ENCODE results near the gene SLC38A11. TPM values are rescaled to one million over a fixed set of nuclear protein-coding genes. Genes with fewer than 3 reads are reported as not detected.

Gene SLC38A11
- total RNA-seq, 2 donors from 2014 or later: 0.85 to 2.0 TPM

- H3K27me3 ChIP-seq (replicated peaks; ENCODE audit: insufficient read depth): no peaks in the 10 kb centered on the region
- no peak for DNase-seq (ENCODE audit: low spot score)
- H3K9me3 ChIP-seq: no peaks in the 10 kb centered on the region
- TF ChIP-seq, protein P1, sequence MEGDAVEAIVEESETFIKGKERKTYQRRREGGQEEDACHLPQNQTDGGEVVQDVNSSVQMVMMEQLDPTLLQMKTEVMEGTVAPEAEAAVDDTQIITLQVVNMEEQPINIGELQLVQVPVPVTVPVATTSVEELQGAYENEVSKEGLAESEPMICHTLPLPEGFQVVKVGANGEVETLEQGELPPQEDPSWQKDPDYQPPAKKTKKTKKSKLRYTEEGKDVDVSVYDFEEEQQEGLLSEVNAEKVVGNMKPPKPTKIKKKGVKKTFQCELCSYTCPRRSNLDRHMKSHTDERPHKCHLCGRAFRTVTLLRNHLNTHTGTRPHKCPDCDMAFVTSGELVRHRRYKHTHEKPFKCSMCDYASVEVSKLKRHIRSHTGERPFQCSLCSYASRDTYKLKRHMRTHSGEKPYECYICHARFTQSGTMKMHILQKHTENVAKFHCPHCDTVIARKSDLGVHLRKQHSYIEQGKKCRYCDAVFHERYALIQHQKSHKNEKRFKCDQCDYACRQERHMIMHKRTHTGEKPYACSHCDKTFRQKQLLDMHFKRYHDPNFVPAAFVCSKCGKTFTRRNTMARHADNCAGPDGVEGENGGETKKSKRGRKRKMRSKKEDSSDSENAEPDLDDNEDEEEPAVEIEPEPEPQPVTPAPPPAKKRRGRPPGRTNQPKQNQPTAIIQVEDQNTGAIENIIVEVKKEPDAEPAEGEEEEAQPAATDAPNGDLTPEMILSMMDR (IDR thresholded peaks at IDR 0.05): no peak
- H3K4me1 ChIP-seq (ENCODE audit: control insufficient read depth in 1 of 2, low read depth in 2 of 2): no peaks in the 10 kb centered on the region
- no peak overlapping the region for H3K4me3 ChIP-seq
- no peak overlapping the region for H3K27ac ChIP-seq
- H3K36me3 ChIP-seq: no peaks in the 10 kb centered on the region
- ATAC-seq (ENCODE audit: insufficient number of reproducible peaks, low FRiP score, low read depth): no peak
Observed at GRCh38 chr2:164896634-164897355, 58.5 kb downstream of the SLC38A11 start.

DNA sequence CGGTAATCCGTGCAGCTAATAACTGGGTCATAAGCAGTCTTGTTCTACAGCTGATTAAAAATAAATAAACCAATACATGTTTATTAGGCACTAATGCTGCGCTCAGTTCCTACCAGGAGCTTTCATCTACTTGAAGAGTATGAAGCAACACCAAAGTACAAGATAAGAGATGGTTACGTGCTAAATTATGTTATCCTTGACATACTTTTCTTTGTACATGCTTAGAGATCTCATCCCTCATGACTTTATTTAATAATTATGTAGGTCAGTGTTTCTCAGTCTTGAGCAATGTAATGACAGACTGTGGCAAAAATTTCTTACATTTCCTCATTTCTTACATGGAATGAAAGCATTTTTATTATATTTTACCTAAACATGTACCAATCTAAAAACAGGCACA, 59.1 kb downstream of the SLC38A11 start:
- Histone ChIP-seq H3K27me3 (replicated peaks; ENCODE audit: insufficient read depth) (no peaks in the 10 kb centered on the region), H3K36me3 (no peaks in the 10 kb centered on the region), H3K27ac (no peak overlapping the region), H3K9me3 (no peaks in the 10 kb centered on the region), H3K4me1 (ENCODE audit: control insufficient read depth in 1 of 2, low read depth in 2 of 2) (no peaks in the 10 kb centered on the region), H3K4me3 (no peak overlapping the region)
- TF ChIP-seq, protein P1 (IDR thresholded peaks at IDR 0.05): no peak
- DNase-seq (ENCODE audit: low spot score): no peak
- no peak for ATAC-seq (ENCODE audit: insufficient number of reproducible peaks, low FRiP score, low read depth)

DNA sequence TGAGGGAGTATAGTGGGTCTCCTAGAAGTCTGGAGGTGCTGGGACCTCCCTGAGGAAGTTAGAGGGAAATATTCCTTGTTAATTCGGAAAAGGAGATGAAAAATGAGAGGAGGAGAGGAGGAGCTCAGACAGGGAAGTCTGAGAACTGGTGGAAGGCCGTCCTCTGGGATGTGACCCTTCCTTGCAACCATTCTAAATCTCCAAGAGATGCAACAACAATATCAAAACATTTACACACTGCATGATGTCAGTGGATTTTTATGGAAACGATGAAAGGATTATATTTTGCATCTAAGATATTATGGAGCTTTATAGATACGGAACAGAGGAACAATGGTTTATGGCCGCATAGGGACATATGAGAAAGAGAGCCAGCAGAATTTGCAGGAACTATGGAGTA, 63.9 kb downstream of the SLC38A11 start:
- H3K4me1 ChIP-seq (ENCODE audit: control insufficient read depth in 1 of 2, low read depth in 2 of 2): no peaks in the 10 kb centered on the region
- H3K27ac ChIP-seq: no peak overlapping the region
- no peak for ATAC-seq (ENCODE audit: insufficient number of reproducible peaks, low FRiP score, low read depth)

DNA sequence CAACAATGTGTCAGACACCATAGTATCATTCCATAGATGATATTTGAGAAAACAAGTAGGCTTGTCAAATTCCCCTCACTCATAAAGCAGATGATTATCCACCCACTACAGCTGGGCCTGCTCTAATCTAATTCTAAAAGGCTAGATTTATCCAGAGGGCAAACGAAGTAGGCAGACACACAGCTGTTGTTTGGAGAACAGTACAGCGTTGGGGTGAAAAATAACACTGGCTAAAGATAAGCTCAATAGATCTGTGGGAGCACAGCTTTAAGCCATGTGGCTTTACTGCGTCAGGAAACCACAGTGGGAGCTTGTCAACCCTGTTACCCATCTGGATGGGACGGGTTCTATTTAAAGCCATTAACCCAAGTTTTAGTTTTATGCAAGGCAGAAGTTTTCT, 64.8 kb downstream of the SLC38A11 start:
- H3K9me3 ChIP-seq: no peaks in the 10 kb centered on the region
- H3K4me3 ChIP-seq: no peak overlapping the region
- H3K27me3 ChIP-seq (replicated peaks; ENCODE audit: insufficient read depth): no peaks in the 10 kb centered on the region
- DNase-seq (ENCODE audit: low spot score) (no peak), ATAC-seq (ENCODE audit: insufficient number of reproducible peaks, low FRiP score, low read depth) (no peak)
- no peak overlapping the region for H3K27ac ChIP-seq
- no peaks in the 10 kb centered on the region for H3K4me1 ChIP-seq (ENCODE audit: control insufficient read depth in 1 of 2, low read depth in 2 of 2)
- TF ChIP-seq, protein P1 (IDR thresholded peaks at IDR 0.05): no peak
- no peaks in the 10 kb centered on the region for H3K36me3 ChIP-seq

More for the DNA sequence above, 63.9 kb downstream of the SLC38A11 start:
- H3K36me3 ChIP-seq: no peaks in the 10 kb centered on the region
- TF ChIP-seq, protein P1 (IDR thresholded peaks at IDR 0.05): no peak
- H3K9me3 ChIP-seq: no peaks in the 10 kb centered on the region
- H3K27me3 ChIP-seq (replicated peaks; ENCODE audit: insufficient read depth): no peaks in the 10 kb centered on the region
- DNase-seq (ENCODE audit: low spot score): no peak
- no peak overlapping the region for H3K4me3 ChIP-seq

- Histone ChIP-seq H3K27me3 (replicated peaks; ENCODE audit: insufficient read depth) (no peaks in the 10 kb centered on the region), H3K4me3 (no peak overlapping the region), H3K9me3 (no peaks in the 10 kb centered on the region), H3K27ac (no peak overlapping the region), H3K36me3 (no peaks in the 10 kb centered on the region), H3K4me1 (ENCODE audit: control insufficient read depth in 1 of 2, low read depth in 2 of 2) (no peaks in the 10 kb centered on the region)
- TF ChIP-seq, protein P1 (IDR thresholded peaks at IDR 0.05): no peak
- DNase-seq (ENCODE audit: low spot score): no peak
- no peak for ATAC-seq (ENCODE audit: insufficient number of reproducible peaks, low FRiP score, low read depth)
Observed at GRCh38 chr2:164888592-164888991, 66.7 kb downstream of the SLC38A11 start.

All from thoracic aorta (tissue), 2 donors.